ENCODE results near the gene AGAP9.
A peak's percentile ranks its signal among the peaks of the same experiment; 100 is the strongest.
"Not testable (repeated sequence)": the region's sequence is repeated elsewhere in the genome, so short reads cannot be mapped to it uniquely, and the experiment has no call there.

Gene AGAP9

GRCh38 chr10:47484786-47485185 is 38.7 kb downstream of the AGAP9 start:
- not testable (repeated sequence) for DNase-seq

- not testable (repeated sequence) for DNase-seq
Observed at GRCh38 chr10:47483923-47484322, 39.5 kb downstream of the AGAP9 start, which contains the start of gene ANXA8. Gene ANXA8 (minus strand): TSS chr10:47484115. CDS start chr10:47483933, 182 bp downstream.

- not testable (repeated sequence) for DNase-seq
Observed at GRCh38 chr10:47482367-47482766, 41.1 kb downstream of the AGAP9 start.

GRCh38 chr10:47481768-47482181 is 41.7 kb downstream of the AGAP9 start:
- DNase-seq, result not testable (repeated sequence)

- DNase-seq, result peak; percentile 6
Observed at GRCh38 chr10:47481182-47481766, 42.2 kb downstream of the AGAP9 start.

DNA sequence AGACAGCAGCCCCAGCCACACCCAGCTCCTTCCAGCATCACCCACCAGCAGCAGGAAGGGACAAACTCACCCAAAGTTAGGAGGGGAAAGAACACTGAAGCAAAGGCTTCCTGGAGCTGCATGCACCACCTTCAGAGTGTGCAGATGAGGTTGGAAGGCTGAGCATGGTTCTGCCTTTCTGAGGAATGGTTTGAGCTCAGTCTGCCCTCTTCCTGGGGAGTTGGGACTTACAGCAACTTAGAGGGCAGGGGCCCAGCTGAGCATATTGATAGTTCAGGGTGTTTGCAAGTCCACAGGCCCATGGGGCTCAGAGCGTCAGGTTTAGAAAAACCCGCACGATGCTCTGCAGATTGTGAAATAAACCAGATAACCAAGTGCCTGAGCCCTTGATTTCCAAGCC is 43.3 kb downstream of the AGAP9 start:
- DNase-seq, result not testable (repeated sequence)

GRCh38 chr10:47478114-47478513 is 45.3 kb downstream of the AGAP9 start:
- not testable (repeated sequence) for DNase-seq

- DNase-seq, result not testable (repeated sequence)
Observed at GRCh38 chr10:47477078-47477477, 46.4 kb downstream of the AGAP9 start.

DNA sequence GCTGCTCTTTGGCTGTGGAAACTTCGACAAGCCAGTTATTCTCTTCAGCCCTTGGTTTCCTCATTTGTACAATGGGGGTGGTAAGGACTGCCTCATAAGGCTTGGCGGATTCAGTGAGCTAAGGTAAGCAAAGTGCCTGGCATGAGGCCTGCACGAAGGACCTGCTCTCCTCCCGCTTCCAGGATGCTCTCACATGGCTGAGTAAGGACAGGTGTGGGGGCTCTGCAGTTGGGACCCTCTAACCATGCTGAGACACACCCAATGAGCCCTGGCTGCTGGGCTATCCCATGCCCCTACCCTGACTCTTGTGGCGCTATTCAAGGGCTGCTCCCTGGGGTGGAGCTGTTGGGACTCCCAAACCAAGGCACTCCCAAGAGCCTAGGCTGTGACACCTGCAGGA is 48.3 kb downstream of the AGAP9 start:
- peak; percentile 9 for DNase-seq

DNA sequence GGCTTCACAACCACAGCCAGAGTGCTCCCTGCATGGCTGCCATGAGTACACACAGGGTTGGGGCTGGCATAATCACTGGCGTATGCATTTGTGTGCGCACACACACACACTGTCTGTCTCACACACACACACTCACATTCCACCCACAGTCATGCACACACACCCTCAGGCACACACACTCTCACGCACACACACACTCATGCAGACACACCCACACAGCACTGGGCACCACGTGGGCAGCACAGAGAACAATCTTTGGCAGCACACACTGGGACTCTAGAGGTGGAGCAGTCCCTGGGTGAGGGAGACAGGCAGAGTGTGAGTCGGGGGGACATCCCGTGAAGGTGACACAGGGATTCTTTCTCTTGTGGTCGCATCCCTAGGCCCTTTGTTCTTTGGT is 49.9 kb downstream of the AGAP9 start:
- DNase-seq, result not testable (repeated sequence)

DNA sequence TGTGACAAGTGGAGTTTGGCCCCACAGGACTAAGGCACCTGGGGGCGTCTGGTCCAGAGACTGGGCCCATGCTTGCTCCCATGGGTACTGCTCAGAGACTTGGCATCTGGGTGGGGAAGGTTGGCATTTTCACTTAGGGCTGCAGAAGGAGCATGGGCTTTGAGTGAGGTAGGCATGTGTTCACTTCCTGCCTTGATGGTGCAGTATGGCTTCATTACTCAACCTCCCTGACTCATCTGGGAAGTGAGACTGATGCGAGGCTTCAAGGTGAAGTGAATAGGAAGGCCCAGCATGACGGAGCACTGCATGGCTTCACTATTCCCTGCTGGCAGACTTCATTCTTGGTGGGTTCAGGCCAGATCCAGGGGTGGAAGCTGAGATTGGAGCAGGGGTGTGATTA is 50.8 kb downstream of the AGAP9 start:
- DNase-seq, result not testable (repeated sequence)

- not testable (repeated sequence) for DNase-seq
Observed at GRCh38 chr10:47472072-47472471, 51.4 kb downstream of the AGAP9 start.

GRCh38 chr10:47468731-47469528 is 54.5 kb downstream of the AGAP9 start:
- DNase-seq, result not testable (repeated sequence)

DNA sequence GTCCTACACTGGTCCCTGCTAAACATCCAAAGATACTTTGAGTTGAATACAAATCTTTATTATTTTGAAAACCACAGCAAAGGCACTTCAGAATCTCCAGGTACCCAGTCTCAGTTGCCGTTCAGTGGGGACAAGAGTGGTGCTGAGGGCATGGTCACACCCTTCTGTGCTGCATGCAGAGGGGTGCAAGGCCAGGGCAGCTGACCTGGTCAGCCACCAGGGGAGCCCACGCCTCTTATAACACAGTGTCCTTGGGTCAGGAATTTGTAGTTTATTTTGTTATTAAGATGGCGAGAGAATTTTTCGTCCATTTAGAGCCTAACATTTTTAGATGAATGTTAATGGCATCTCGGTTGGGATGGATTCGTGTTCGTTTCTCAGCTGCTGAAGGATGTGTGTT is 55.5 kb downstream of the AGAP9 start:
- not testable (repeated sequence) for DNase-seq

GRCh38 chr10:47467458-47467857 is 56.0 kb downstream of the AGAP9 start:
- peak; percentile 9 for DNase-seq

DNA sequence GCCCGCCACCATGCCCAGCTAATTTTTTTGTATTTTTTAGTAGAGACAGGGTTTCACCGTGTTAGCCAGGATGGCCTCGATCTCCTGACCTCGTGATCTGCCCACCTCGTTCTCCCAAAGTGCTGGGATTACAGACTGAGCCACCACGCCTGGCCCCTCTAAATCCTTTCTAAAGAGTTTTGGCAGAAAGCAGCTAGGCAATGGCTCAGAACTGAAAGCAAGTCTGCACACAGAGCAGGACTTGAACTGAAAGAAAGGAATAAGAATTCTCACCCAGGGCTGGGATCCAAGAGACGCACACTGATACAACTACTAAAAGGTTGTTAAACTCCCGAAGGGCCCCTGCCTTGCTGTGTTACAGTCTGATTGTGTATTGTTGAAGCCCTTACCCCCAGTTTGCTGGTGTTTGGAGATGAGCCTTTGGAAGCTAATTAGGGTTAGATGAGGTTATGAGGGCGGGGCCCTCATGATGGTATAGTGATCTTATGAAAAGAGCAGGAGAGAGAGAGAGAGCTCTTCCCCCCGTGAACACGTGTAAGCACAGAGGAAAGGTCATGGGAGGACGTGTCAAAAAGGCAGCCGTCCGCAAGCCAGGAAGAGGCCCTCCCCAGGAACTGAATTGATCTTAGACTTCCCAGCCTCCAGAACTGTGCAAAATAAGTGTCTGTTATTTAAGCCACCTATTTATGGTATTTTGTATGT is 58.1 kb downstream of the AGAP9 start:
- peak; percentile 39 for DNase-seq

DNA sequence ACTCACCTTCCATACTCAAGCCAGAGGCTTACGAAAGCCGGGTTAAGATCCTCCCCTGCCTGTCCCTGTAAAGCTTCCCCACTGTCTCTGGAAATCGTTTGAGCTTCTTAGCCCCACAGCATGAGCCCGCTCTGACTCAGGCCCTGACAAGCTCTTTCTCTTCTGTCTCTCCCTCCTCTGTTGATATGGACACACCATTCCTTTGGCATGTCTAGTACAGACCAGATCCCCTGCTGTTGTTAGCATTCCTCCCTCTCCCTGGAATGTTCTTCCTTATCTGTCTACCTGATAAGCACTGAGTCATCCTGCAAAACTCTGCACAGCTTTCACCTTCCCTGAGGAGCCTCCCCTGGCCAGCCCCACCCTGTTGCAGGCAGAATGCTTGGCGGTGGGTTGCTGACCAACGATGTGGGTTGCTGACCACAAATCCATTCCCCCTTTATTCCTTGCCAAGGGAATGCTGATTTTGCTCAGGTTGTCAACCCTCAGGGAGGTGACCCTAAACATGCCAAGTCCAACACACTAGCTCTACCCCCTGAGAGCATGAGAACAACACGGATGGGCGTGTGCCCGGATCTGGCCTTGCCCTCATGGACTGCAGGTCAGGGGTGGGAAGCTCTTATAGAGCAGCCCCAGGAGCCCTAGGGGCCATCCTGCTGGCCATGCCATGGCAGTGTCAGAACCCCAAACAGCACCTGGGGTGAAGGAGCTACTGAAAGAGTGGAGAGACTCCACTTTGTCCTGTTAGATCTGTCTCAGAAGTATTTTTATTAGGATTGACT is 60.7 kb downstream of the AGAP9 start:
- DNase-seq, result not testable (repeated sequence)

DNA sequence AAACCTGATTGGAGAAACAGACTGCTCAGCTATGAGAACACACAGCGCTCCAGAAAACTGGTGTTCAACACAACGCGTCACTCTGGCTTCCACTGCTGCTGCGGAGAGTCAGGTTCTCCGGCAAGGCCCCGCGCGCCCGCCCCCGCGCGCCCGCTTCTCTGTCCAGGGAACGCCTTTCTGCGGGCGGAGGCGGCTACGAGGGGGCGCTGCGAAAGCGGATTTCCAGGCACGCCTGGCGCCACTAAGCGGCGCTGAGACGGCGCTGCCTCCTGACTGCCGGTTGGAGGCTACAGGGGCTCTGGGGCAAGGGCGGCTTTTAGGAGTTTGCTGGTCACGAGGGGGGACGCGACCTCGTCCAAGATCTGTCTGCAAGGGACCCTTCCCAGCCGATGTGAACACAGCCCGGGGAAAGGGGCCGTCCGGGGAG is 62.2 kb downstream of the AGAP9 start:
- DNase-seq, result peak; percentile 73

DNA sequence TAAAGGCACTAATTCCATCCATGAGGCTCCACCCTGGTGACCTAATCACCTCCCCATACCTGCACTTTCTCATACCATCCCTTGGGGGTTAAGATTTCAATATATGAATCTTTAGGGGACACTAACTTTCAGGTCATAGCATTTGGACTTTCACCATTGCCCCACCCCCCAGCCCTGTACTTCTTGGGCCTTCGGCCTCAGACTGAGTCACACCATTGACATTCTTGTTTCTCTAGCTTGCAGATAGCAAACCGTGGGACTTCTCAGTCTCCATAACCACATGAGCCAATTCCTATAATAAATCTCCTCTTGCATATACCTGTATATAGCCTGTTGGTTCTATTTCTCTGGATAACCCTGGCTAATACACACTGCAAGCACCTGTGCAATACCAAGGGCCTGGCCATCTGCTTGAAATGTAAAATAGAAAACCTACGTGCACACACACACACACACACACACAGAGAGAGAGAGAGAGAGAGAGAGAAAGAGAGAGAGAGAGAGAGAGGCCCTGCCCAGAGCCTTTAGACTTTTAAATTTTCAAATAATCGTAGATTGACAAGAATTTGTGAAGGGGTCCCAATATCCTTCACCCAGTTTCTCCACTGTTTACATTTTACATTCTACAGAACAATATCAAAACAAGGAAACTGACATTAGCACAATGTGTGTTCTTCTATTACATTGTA is 64.8 kb downstream of the AGAP9 start:
- peak; percentile 32 for DNase-seq

DNA sequence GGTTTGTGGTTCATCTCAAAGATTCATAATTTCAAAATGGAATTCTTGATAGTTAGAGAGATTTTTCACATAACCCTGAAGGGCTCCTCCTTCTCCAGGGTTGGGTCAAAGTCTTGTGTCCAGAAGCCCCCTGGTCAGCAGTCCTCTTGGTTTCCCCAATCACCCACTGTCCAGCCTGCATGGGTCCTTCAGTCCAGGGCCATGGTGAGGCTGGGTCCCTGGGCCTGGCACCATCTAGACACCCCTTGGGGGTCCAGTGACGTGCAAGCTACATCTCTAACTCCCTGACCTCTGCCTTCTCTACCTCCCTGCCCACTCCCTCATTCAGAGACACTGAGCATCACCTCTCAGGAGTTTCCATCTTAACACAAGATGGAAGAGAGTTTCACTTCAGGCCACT is 65.6 kb downstream of the AGAP9 start:
- DNase-seq, result no peak

- no peak for DNase-seq
Observed at GRCh38 chr10:47457528-47457820, 66.0 kb downstream of the AGAP9 start.

- DNase-seq, result no peak
Observed at GRCh38 chr10:47456794-47457527, 66.5 kb downstream of the AGAP9 start.
